ENCODE data around the gene IQCH.

DNA sequence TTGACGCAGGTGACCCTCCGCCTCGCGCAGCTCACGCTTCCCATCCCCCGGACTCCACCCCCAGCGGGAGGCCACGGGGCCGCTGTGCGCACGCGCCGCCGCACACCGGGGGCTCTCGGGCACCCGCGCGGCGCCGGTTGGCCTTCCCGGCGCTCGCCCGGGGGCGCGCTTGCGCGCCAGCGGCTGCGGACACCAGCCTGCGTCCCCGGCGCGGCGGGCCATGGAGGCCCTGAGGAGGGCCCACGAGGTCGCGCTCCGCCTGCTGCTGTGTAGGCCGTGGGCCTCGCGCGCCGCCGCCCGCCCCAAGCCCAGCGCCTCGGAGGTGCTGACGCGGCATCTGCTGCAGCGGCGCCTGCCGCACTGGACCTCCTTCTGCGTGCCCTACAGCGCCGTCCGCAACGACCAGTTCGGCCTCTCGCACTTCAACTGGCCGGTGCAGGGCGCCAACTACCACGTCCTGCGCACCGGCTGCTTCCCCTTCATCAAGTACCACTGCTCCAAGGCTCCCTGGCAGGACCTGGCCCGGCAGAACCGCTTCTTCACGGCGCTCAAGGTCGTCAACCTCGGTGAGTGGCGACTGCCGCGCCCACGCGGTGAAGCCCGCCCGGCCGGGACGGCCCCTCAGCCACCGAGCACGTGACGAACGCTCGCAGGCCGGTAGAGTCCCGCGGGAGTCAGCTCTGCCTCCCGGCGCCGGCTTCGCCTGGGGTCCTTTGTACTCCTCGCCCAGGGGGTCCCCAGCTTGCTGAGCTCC, 266.6 kb downstream of the IQCH start, which contains the start of gene C15orf61:
- TF ChIP-seq, protein P1, sequence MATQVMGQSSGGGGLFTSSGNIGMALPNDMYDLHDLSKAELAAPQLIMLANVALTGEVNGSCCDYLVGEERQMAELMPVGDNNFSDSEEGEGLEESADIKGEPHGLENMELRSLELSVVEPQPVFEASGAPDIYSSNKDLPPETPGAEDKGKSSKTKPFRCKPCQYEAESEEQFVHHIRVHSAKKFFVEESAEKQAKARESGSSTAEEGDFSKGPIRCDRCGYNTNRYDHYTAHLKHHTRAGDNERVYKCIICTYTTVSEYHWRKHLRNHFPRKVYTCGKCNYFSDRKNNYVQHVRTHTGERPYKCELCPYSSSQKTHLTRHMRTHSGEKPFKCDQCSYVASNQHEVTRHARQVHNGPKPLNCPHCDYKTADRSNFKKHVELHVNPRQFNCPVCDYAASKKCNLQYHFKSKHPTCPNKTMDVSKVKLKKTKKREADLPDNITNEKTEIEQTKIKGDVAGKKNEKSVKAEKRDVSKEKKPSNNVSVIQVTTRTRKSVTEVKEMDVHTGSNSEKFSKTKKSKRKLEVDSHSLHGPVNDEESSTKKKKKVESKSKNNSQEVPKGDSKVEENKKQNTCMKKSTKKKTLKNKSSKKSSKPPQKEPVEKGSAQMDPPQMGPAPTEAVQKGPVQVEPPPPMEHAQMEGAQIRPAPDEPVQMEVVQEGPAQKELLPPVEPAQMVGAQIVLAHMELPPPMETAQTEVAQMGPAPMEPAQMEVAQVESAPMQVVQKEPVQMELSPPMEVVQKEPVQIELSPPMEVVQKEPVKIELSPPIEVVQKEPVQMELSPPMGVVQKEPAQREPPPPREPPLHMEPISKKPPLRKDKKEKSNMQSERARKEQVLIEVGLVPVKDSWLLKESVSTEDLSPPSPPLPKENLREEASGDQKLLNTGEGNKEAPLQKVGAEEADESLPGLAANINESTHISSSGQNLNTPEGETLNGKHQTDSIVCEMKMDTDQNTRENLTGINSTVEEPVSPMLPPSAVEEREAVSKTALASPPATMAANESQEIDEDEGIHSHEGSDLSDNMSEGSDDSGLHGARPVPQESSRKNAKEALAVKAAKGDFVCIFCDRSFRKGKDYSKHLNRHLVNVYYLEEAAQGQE (IDR thresholded peaks at IDR 0.05; ENCODE audit: unreplicated experiment) = no peak
- TF ChIP-seq CREB1 (CRISPR knock-in tag; IDR thresholded peaks at IDR 0.05; ENCODE audit: low read depth) (no peak; the same call in 1 of the 2 replicates), EZH2 (IDR thresholded peaks at IDR 0.05; ENCODE audit: low read depth, unreplicated experiment) (no peak), JUNB (IDR thresholded peaks at IDR 0.05; ENCODE audit: unreplicated experiment) (no peak), POLR2AphosphoS5 (IDR thresholded peaks at IDR 0.05; ENCODE audit: low read depth) (peak; percentile 71), EZH2phosphoT487 (IDR thresholded peaks at IDR 0.05; ENCODE audit: unreplicated experiment) (no peak), ZNF331 (CRISPR knock-in tag; IDR thresholded peaks at IDR 0.05; ENCODE audit: low read depth) (no peak), ZNF114 (CRISPR knock-in tag; IDR thresholded peaks at IDR 0.05) (no peak), NANOG (IDR thresholded peaks at IDR 0.05; ENCODE audit: borderline replicate concordance) (no peak), STAT1 (IDR thresholded peaks at IDR 0.05; ENCODE audit: unreplicated experiment) (no peak), ZNF462 (CRISPR knock-in tag; IDR thresholded peaks at IDR 0.05) (no peak)
- TF ChIP-seq, protein P2, sequence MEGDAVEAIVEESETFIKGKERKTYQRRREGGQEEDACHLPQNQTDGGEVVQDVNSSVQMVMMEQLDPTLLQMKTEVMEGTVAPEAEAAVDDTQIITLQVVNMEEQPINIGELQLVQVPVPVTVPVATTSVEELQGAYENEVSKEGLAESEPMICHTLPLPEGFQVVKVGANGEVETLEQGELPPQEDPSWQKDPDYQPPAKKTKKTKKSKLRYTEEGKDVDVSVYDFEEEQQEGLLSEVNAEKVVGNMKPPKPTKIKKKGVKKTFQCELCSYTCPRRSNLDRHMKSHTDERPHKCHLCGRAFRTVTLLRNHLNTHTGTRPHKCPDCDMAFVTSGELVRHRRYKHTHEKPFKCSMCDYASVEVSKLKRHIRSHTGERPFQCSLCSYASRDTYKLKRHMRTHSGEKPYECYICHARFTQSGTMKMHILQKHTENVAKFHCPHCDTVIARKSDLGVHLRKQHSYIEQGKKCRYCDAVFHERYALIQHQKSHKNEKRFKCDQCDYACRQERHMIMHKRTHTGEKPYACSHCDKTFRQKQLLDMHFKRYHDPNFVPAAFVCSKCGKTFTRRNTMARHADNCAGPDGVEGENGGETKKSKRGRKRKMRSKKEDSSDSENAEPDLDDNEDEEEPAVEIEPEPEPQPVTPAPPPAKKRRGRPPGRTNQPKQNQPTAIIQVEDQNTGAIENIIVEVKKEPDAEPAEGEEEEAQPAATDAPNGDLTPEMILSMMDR (conservative IDR thresholded peaks at IDR 0.05; ENCODE audit: low read depth in 2 of 2) = peak in 1 of 2 experiments; percentile 31; a peak in 1 of 4 replicates
- TF ChIP-seq, protein P3, sequence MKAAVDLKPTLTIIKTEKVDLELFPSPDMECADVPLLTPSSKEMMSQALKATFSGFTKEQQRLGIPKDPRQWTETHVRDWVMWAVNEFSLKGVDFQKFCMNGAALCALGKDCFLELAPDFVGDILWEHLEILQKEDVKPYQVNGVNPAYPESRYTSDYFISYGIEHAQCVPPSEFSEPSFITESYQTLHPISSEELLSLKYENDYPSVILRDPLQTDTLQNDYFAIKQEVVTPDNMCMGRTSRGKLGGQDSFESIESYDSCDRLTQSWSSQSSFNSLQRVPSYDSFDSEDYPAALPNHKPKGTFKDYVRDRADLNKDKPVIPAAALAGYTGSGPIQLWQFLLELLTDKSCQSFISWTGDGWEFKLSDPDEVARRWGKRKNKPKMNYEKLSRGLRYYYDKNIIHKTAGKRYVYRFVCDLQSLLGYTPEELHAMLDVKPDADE (IDR thresholded peaks at IDR 0.05) = no peak
